GM21723 (cell line): ENCODE measurements around the gene TAF4B.
"Not testable (repeated sequence)": the region's sequence is repeated elsewhere in the genome, so short reads cannot be mapped to it uniquely, and the experiment has no call there.

Experiments
- ATAC-seq: cut with Tn5 transposase; IDR thresholded peaks from one replicate; pipeline ENCODE4 v1.9.1; 2021; ENCODE audit warnings: mild to moderate bottlenecking, moderate library complexity; ENCODE audit not compliant: unreplicated experiment

The TAF4B gene

DNA sequence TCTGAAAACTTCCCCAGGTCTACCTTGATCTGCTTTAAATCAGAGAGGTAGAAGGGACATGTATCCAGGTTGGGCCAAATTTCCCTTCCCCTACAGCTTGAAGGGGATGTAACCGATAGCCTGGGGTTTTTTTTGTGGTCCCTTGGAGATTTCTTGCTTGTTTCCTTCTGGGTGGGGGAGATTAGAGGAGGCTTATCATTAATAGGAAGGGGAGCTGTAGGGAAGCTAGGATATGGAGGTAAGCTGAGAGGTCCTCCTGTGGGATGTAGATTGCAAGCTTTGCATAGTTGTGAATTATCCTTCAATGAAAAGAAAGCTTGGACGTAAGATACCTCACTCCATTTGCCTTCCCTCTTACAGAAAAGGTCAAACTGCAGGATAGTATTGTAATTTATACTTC lies 11.1 kb downstream of the TAF4B start:
- not testable (repeated sequence) for ATAC-seq

GRCh38 chr18:26238718-26239117 lies 12.5 kb downstream of the TAF4B start:
- ATAC-seq = not testable (repeated sequence)

- ATAC-seq = not testable (repeated sequence)
Measured at GRCh38 chr18:26242392-26242791, 16.1 kb downstream of the TAF4B start.

GRCh38 chr18:26245434-26245833 lies 19.2 kb downstream of the TAF4B start:
- not testable (repeated sequence) for ATAC-seq

- ATAC-seq = no peak
Measured at GRCh38 chr18:26252411-26252810, 26.2 kb downstream of the TAF4B start.

- ATAC-seq = peak; percentile 48
Measured at GRCh38 chr18:26254808-26255207, 28.6 kb downstream of the TAF4B start.

DNA sequence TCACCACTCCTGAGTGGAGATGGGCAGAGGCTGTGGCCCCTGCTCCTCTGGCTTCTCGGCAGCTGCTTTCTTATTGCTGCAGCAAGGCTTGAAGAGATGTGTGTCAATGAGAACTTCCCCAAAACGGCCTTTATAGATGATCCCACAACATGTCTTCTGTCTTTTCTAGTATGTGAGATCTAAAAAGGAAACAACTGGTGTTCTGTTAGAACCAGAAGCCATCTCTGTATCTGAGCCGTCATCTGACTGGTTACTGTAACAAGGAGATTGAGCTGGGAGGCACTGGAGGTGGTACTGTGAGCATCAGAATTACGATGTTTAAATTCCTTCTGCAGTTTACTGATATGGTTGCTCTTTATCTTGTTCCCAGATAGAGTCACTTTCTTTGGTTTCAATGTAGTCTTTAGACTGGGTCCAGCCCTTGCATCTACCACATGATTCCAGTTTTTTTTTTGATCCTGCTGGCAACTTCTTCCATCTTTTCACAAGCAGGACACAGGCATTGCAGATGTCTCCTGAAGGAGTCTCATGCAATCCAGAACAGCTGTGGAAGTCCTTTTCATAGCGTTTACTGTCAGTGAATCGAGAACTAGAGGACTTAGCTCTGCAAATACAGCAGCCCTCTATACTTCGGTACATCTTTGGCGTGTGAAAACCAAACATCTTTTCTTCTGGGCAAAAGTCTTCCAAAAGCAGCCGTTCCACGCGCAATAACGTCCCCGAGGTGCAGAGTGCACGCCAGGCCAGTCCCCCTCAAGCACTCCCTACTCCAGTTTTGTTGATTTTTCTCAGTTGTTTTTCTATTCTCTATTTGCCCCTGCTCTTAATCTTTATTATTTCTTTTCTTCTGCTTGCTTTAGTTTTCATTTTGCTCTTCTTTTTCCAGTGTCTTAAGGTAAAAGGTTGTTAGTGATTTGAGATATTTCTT lies 29.7 kb downstream of the TAF4B start:
- peak; percentile 44 for ATAC-seq

DNA sequence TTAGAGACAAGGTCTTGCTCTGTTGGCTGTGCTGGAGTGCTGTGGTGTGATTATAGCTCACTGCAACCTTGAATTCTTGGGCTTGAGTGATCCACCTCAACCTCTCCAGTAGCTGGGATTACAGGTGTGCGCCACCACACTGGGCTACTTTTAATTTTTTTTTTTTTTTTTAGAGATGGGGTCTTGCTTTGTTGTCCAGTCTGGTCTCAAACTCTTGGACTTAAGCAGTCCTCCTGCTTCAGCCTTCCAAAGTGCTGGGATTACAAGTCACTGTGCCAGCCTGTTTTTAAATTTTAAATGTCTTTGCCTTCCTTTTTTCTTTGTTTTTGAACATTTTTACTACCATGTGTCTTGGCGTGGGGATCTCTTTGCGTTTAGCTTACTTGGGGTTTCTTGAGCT lies 32.5 kb downstream of the TAF4B start:
- ATAC-seq = no peak

- not testable (repeated sequence) for ATAC-seq
Measured at GRCh38 chr18:26259416-26259815, 33.2 kb downstream of the TAF4B start.

DNA sequence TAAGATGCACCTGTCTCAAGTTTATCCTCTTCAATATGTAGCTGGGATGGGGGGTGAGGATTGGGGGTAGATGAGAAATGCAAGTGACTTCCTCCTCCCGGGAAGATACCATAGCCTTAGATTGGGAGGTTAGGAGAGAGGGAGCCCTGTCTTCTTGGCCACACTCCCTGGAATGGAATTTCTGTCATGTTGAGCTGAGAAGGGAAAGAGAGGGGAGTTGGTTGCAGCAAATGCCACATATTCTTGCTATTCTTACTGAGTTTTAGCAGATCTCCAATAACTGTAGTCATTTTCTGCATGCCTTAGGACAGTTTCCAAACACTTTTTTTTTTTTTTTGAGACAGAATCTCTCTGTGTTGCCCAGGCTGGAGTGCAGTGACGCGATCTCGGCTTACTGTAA lies 35.9 kb downstream of the TAF4B start:
- ATAC-seq = no peak

DNA sequence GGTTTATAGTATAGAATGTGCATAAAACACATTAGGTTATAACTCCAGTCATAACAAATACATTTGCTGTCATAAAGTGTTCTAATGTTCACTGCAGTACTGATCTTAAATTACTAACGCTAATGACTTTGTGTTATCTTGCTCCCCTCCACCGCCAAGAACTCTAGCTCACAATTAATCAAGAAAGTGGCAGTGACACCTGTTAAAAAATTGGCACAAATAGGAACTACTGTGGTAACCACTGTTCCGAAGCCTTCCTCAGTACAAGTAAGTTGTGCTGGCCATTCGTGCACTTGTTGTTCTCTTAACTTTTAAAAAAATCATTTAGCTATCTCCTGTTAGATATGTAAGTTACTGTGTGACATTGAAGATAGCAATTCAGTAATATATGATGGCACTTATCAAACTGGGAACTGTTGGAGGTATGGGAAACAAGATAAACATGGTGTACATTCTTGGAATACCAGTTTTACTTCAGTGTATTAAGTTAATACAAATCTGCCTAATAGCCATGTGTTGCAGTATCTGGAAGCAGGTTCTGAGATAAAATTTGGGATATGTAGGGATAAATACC lies 41.2 kb downstream of the TAF4B start:
- ATAC-seq = no peak

DNA sequence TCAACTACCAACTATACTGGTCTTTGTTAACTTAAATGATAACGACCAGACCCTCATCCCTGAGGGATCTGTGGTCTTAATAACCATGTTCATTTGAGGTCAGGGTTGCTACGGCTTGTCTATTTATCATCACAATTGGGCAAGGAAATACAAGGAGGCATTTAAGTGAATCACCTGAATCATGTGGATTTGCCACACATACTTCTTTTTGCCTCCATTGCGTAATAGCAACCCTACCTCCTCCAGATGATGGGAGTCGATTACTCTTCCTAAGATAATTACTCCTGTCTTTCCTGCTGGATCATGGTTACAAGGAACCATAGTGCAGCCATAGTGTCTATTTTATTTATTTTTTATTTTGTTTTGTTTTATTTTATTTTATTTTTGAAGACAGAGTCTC lies 42.2 kb downstream of the TAF4B start:
- ATAC-seq = no peak

DNA sequence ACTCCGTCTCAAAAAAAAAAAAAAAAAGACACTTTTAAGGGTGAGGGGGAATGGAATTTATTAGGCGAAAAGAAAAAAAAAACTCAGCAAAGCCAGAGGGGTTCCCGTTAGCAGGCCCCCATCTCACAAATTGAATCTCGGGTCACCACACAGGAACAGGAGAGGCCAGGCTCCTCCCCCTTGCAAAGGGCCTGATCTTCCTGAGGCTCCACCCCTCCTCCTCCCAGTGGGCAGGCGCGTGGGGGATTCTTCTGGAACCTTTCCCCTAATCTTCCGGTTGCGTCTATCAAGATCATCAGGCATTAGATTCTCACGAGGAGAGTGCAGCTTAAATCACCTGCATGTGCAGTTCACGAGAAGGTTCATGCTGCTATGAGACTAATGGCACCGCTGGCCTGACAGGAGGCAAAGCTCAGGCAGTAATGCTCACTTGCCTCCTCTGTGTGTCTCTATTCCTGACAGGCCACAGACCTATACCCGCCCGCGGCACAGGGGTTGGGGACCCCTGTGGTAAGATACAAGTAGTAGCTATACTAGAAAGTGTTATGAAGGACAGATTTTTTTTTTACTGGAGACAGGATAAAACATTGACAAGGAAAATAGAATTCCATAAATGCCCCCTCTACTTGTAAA lies 45.8 kb downstream of the TAF4B start:
- no peak for ATAC-seq

- no peak for ATAC-seq
Measured at GRCh38 chr18:26277374-26277773, 51.1 kb downstream of the TAF4B start.

GRCh38 chr18:26279428-26279827 lies 53.2 kb downstream of the TAF4B start:
- ATAC-seq = no peak

DNA sequence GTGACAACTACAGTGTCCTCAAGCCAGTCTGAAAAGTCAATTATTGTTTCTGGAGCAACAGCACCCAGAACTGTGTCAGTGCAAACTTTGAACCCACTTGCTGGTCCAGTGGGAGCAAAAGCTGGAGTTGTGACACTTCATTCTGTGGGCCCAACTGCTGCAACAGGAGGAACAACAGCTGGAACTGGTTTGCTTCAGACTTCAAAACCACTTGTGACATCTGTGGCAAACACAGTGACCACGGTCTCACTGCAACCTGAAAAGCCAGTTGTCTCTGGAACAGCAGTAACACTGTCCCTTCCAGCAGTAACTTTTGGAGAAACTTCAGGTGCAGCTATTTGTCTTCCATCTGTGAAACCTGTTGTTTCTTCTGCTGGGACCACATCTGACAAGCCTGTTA lies 59.8 kb downstream of the TAF4B start:
- no peak for ATAC-seq

GRCh38 chr18:26287644-26288043 lies 61.4 kb downstream of the TAF4B start:
- ATAC-seq = no peak

GRCh38 chr18:26290385-26290784 lies 64.1 kb downstream of the TAF4B start:
- ATAC-seq = no peak

- no peak for ATAC-seq
Measured at GRCh38 chr18:26293982-26294381, 67.7 kb downstream of the TAF4B start.

- no peak for ATAC-seq
Measured at GRCh38 chr18:26298107-26298506, 71.9 kb downstream of the TAF4B start.

GRCh38 chr18:26301681-26302080 lies 75.4 kb downstream of the TAF4B start:
- ATAC-seq = no peak

DNA sequence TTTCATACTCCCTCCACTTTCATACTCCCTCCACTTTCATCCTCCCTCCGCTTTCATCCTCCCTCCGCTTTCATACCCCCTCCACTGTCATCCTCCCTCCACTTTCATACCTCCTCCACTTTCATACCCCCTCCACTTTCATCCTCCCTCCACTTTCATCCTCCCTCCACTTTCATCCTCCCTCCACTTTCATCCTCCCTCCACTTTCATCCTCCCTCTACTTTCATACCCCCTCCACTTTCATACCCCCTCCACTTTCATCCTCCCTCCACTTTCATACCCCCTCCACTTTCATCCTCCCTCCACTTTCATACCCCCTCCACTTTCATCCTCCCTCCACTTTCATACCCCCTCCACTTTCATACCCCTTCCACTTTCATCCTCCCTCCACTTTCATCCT lies 77.0 kb downstream of the TAF4B start:
- ATAC-seq = not testable (repeated sequence)
